ENCODE results near the gene DAZL. TPM values are rescaled to one million over a fixed set of nuclear protein-coding genes. Genes with fewer than 3 reads are reported as not detected.
"Not testable (repeated sequence)": the region's sequence is repeated elsewhere in the genome, so short reads cannot be mapped to it uniquely, and the experiment has no call there.

Gene DAZL, protein sequence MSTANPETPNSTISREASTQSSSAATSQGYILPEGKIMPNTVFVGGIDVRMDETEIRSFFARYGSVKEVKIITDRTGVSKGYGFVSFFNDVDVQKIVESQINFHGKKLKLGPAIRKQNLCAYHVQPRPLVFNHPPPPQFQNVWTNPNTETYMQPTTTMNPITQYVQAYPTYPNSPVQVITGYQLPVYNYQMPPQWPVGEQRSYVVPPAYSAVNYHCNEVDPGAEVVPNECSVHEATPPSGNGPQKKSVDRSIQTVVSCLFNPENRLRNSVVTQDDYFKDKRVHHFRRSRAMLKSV
- not detected for total RNA-seq
- long read RNA-seq = 0 reads

DNA sequence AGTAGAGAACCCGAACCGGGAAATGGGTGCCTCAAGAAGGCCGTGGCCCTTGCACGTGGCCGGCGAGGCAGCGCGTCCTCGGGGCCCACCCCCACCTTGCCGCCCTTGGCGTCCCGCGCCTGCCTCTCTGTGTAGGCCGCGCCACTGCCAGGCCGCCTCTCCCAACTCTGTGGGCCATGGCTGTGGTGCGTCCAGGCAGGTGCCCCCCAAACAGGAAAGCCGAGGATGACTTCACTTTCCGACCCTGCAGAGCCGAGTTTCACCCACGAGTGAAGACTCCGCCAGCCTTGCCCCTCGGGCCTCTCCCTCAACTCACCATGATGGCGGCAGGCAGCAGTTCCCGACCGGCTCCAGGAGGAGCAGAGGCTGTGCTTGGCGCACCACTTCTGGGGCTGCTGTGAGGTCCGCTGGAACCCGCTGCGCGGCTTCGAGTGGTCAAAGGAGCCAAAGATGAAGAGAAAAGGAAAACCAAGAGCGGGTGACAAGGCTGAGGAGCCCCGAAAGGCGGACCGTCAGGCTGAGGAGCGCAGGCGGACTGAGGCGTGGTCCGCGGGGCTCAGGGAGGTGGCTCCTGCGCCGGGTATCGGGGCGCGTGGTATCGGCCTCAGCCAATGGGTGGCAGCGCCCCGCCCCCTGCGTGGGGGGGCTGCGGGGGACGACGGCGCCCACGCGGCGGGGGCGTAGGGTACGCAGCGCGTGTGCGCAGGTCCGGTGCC is at the start of gene DAZL:
Gene DAZL (minus strand): TSS at position 537 of the 716 bp plus-strand sequence. CDS start 218 bp downstream, at position 319.
- intact Hi-C loops (cut with DNase I) = loop anchor here (5.0 to 10.0 kb wide), 4 partner anchors 150 to 810 kb away; no protein-coding TSS in a partner anchor
- DNase-seq (ENCODE audit: missing footprints) (no peak), ATAC-seq (no peak)

DNA sequence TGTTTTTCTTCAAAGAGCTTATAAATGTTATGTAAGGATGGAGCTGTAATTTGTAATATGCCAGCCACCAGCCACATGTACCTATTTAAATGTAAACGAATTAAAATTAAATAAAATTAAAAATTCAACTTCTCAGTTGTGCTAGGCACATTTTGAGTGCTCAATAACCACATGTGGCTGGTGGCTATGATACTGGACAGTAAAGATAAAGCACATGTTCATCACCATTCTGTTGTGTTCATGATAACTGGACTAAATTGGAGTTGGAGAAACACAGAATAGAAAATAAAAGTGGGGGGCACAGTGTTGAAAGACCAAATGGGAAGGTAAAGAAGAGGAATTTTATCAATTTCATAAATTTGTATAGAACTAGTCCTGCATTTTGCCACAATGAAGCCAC is 49.8 kb upstream of the DAZL start:
- intact Hi-C loops (cut with DNase I) = no loop called here
- ATAC-seq = no peak
- DNase-seq (ENCODE audit: missing footprints) = no peak

DNA sequence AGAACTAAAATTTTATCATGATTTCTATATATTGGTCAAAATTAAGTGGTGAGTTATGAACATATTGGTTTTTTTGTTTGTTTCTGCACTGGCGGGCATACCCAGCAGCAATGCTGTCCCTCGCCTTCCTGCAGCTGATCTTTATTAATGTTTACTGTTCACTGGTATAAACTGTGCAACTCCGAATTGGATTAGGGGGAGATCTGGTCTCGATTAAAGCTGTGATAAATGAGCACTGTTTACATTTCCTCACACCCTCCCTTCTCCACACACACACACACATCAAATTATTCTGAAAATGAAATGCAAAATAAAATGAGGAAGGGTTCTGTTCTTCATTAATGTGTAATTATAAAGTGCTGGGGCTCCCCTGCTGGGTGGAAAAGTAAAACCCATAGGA is 48.5 kb upstream of the DAZL start:
- DNase-seq (ENCODE audit: missing footprints) = no peak
- ATAC-seq = no peak
- intact Hi-C loops (cut with DNase I) = no loop called here

DNA sequence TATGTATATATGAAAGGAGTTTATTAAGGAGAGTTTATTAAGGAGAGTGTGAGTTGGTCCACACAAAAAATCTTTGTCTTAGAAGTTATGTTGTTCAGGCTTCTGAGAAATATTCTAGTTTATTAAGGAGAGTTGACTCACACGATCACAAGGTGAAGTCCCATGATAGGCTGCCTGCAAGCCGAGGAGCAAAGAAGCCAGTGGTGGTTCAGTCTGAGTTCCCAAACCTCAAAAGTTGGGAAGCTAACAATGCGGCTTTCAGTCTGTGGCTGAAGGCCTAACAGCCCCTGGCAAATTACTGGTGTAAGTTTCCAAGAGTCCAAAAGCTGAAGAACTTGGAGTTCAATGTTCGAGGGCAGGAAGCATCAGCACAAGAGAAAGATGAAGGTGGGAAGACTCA is 42.4 kb upstream of the DAZL start:
- DNase-seq (ENCODE audit: missing footprints) = no peak
- ATAC-seq = no peak
- intact Hi-C loops (cut with DNase I) = no loop called here

DNA sequence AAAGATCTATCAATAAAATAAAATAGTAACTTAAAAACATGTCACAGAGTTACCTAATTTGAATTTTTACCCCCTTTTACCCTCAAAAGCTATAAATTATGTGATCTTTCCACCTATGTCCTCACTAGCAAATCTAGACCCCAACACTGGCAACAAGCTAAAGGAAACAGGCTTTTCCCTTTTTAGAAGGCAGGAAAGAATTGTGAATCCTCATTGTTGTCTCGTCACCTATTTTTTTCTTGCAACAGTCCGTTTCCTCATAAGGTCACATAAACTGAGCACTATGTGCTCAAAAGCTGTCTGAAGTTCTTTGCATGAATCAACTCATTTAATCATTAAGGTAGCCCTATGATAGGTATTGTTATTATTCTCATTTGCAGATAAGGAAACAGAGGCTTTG is 34.6 kb upstream of the DAZL start:
- intact Hi-C loops (cut with DNase I) = no loop called here
- no peak for DNase-seq (ENCODE audit: missing footprints)
- ATAC-seq = no peak

DNA sequence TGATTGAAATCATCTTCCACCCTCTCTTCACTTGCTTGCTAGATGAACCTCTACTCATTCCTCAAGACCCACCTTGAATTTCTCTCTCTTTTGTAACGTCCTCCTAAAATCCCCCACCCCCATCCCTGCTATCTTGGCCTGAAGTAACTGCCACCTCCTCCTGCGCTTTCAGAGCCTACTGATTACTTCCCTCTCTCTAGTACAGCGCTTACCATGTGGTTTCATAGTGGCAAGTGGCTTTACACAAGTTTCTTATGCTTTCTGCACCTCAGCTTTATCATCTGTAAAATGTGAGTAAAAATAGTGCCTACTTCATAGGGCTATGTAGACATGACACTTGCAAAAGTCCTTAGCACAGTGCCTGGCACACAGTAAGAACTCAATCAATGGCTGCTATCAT is 28.7 kb upstream of the DAZL start:
- intact Hi-C loops (cut with DNase I) = no loop called here
- no peak for ATAC-seq
- no peak for DNase-seq (ENCODE audit: missing footprints)

DNA sequence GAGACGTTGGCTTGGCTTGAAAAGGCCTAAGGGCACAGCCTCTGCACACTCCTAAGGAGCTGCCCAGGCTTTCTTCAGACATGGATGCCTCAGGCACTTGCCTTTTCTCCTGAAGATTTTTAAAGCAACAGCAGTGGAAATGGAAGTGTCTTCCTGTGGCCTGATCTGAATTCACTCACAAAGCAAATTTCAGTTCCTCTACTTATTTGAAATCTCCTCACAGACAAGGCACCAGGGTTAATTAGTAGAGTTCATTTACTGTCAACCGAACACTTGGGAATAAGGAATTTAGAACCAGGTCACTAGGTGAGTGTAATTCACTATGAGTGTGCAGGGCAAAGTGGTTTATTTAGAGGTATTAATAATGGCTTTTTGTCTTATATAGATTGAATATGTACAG is 27.2 kb upstream of the DAZL start:
- intact Hi-C loops (cut with DNase I) = no loop called here
- DNase-seq (ENCODE audit: missing footprints) (no peak), ATAC-seq (no peak)

DNA sequence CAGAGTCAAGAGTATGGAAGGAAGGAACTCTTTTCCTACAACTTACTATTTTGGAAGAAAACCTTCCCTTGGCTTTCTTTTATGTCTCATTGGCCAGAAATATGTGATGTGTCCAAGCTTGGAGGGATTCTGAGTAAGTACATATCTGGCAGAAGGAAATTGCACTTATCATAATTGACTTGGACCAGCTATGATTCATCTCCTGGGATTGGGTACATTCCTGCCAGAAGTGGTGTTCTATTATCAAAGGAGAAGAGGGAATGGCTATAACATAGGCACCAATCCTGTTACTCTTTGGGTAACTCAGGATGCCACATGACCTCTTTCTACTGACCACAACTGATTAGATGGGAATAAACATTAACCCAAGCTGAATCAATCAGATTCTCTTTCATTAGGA is 13.5 kb upstream of the DAZL start:
- intact Hi-C loops (cut with DNase I) = no loop called here
- DNase-seq (ENCODE audit: missing footprints) (no peak), ATAC-seq (no peak)

DNA sequence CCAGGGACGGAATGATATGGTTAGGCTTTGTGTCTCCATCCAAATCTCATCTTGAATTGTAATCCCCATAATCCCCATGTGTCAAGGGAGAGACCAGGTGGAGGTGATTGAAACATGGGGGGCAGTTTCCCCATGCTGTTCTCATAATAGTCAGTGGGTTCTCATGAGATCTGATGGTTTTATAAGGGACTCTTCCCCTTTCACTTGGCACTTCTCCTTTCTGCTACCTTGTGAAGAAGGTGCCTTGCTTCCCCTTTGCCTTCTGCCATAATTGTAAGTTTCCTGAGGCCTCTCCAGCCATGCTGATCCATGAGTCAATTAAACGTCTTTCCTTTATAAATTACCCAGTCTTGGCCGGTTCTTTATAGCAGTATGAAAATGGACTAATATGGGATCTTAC is 11.9 kb upstream of the DAZL start:
- DNase-seq (ENCODE audit: missing footprints); intact Hi-C loops (cut with DNase I); ATAC-seq: not testable (repeated sequence)

DNA sequence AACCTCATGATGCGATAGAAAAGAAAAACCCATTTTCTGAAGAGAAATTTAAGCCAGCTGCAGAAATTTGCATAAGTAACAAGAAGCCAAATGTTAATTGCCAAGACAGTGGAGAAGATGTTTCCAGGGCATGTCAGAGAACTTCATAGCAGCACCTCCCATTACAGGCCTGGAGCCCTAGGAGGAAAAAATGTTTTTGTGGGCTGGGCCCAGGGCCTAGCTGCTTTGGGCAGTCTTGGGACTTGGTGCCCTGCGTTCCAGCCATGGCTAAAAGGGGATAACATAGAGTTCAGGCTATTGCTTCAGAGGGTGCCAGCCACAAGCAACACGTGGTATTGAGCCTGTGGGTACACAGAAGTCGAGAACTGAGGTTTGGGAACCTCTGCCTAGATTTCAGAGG is 10.9 kb upstream of the DAZL start:
- intact Hi-C loops (cut with DNase I) = no loop called here
- DNase-seq (ENCODE audit: missing footprints) (no peak), ATAC-seq (no peak)

DNA sequence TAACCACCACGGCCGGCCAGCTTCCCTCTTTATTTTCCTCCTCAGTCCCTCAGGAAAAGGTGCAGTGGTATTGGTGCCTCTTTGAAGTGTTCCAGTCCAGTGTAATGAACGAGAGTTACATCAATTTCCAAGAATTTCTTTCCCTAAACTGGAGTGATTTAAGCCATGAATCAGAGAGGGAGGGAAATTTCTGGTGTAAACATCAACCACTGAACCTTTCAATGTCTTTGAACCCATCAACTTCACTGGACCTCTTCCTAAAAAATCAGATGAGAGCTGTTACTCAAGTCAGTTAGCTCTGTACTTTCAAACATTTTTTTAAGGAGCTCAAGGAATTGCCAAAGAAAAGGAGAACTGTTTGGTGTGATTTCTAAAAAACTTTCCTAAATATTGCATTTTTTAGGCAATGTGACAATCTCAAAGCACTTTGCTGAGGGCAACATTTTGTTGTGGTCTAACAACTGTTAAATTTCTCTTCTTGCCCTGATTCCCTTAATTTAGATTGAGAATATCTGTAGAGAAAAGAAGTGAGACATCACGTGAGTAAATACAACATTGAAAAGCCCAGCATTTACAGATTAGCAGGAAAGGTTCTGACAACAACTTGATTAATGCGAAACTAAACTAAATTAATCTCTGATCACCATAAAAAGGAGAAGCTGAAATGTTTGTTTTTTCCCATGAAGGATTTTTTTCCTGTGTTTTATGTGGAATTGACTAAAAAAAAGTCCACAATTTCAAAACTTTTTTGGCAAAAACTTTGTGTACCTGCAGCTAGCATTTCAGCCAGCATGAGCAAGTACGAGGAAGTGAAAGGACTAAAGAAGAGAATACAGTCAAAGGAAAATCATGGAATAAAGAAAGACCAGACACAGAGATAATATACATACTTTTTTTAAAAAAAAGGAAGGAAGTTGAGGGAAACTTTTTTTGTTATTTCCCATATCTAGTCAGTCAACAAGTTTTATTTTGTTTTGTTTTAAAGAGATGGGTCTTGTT is 9.1 kb upstream of the DAZL start:
- intact Hi-C loops (cut with DNase I) = no loop called here
- DNase-seq (ENCODE audit: missing footprints) = no peak
- ATAC-seq = no peak

DNA sequence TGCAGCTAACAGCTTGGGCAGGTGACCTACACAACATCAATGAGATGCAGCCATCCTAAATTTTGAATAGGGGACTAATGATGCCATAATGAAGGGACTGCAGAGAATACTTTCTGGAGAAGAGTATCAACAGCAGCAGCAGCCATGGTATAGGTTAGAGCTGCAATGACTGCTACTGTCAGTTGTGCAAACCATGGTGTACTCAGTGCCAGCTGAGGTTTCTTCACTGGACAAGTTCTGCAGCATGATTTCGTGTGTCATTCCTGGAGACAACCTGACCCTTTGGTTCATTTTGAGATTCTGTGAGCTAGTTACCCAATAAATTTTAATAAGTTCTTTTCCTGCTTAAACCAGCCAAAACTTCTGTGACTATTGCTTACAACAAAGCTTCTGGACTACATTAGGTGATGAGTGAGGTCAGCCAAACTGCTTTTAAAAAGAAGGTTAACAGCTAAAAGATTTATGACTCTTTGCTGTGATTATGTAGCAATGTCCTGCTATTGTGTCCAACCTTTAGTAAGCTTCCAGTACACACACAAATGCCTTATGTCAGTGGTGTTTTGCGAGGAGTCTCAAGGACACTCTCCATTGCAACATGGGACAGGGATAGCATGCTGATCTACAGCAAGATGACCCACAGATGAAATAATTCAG is 4.8 kb upstream of the DAZL start:
- ATAC-seq (no peak), DNase-seq (ENCODE audit: missing footprints) (no peak)
- intact Hi-C loops (cut with DNase I) = loop anchor here (10.0 kb wide), 3 partner anchors 145 to 805 kb away; no protein-coding TSS in a partner anchor

DNA sequence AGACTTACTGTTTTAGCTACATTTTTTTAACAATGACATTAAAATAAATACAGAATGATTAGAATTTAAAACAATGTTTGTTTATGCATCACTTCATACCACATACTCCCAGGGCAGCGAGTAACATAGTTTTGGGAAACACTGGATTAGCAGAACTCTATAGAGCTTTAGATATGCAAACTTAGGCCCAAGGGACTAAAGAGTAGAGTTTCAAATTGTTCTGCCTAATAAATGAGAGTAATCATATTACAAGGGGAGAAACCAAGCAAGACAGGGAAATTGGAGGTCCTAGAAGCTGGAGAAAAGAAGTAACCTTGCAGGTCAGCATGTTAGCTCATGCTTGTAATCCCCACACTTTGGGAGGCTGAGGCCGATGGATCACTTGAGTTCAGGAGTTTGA is 3.6 kb upstream of the DAZL start:
- ATAC-seq = no peak
- intact Hi-C loops (cut with DNase I) = loop anchor here (10.0 kb wide), 3 partner anchors 146 to 806 kb away; no protein-coding TSS in a partner anchor
- no peak for DNase-seq (ENCODE audit: missing footprints)

DNA sequence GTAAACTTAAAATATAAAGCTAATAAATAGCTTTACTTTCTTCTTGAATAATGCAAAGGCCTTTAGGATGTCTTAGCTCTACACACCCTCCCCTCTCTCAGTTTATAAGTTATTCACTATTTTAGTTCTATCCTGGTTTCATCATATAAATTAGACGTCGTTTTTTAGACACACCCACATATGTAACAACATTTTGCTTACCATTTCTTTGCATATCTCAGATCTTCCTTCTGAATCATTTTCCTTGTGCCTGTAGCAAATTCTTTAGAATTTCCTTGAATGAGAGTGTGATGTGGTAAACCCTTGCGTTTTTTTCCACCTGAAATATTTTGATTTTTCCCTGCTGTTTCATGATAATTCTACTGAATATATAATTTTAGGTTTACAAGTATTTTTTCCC is 2.5 kb upstream of the DAZL start:
- intact Hi-C loops (cut with DNase I) = loop anchor here (10.0 kb wide), 3 partner anchors 147 to 807 kb away; no protein-coding TSS in a partner anchor
- no peak for ATAC-seq
- no peak for DNase-seq (ENCODE audit: missing footprints)

DNA sequence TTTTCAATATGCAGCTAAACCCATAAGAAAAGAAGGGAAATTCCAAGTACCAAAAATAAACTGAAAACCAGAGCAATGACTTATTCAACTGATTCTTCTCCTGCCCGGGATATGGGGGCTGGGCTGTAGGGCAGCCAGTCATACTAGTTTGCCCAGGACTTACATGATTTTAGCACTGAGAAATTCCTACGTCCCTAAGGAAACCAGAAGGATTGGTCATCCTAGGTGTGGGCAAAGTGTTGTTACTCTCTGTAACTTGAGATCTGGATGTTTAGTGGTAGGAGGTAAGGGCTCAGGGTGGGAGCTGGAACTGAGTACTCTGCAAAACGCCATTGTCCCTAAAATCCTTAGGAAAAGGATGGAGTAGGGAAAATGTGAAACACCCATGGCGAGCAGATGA is 1.2 kb upstream of the DAZL start:
- DNase-seq (ENCODE audit: missing footprints) = no peak
- intact Hi-C loops (cut with DNase I) = loop anchor here (10.0 kb wide), 3 partner anchors 148 to 808 kb away; no protein-coding TSS in a partner anchor
- ATAC-seq = no peak

DNA sequence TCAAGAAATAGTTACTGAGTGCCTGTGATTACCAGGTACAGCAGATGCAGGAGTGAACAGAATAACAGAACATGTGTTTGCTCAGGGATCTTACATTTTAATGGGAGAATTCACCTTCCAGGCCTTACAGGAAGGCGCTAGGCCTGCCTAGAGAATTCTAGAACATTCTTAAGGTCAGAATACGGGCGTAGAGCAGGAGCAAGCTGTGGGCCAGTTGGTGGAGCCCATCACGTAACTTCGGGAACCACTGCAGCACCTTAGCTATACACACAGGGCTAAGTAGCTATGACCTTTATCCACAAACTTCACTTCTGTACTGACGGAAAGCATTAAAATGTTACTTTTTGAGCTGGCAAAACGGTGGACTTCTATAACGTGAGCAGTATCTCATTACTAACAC is 743 bp upstream of the DAZL start:
- no peak for ATAC-seq
- intact Hi-C loops (cut with DNase I) = loop anchor here (10.0 kb wide), 3 partner anchors 149 to 809 kb away; no protein-coding TSS in a partner anchor
- no peak for DNase-seq (ENCODE audit: missing footprints)

DNA sequence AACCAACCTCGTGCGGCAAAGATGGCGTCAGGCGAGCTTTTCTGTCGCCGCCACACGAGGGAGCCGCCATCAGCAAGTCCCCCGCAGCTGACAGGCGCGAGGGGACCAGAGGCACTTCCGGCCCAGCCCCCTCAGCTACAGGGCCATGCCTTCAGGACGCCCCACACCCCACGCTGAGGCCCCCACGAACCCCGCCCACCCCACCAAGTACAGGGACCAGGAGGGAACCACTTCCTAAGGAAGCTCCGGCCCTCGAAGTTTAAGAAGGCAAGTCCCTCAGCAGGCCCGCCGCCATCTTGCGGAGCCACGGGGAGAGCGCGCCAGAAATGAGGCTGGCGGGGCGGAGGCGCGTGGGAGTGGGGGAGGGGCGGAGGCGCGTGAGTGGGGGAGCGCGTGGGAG is 790 bp downstream of the DAZL start:
- no peak for ATAC-seq
- intact Hi-C loops (cut with DNase I) = loop anchor here (5.0 to 10.0 kb wide), 4 partner anchors 150 to 810 kb away; no protein-coding TSS in a partner anchor
- no peak for DNase-seq (ENCODE audit: missing footprints)

DNA sequence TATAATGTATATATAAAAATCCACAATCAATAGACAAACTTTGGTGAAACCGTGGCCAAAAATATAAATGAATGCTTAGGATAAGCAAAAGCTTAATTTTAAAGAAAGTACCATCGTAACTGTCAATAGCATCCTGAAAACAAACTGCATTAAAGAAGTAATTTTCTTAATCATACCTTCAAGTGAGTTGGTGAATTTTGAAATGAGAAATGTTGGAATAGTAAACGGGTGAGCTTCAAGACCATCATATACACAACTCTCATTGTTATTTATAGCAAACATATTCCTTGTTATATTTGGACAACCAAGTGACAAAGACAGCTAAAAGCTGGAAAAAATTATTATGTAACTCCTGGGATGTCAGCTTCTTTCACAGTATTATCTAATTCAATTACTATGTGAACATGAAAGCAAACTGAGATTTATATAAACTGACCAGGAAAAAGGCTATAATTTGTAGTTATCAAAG is 3.7 kb downstream of the DAZL start:
- intact Hi-C loops (cut with DNase I) = loop anchor here (1.0 to 10.0 kb wide), 6 partner anchors 153 to 813 kb away; no protein-coding TSS in a partner anchor
- DNase-seq (ENCODE audit: missing footprints) (no peak), ATAC-seq (no peak)

All from Right ventricle myocardium inferior (tissue), 1 donor.